SK-N-SH (cell line): ENCODE measurements around the gene REEP1. TPM values are rescaled to one million over a fixed set of nuclear protein-coding genes. Genes with fewer than 3 reads are reported as not detected.

Source experiments
- CTCF ChIA-PET: fragments of 300-600, 350-600 bp; formaldehyde crosslinking; extraction: SDS; loops from one replicate; lab custom pipeline; 2021; lab: Yijun Ruan, JAX
- POLR2A ChIA-PET: fragments of 350-600 bp; sonication (Branson Sonifier 250); formaldehyde crosslinking; extraction: SDS; loops from one replicate; lab custom pipeline; 2020; ENCODE audit warnings: antibody characterized with exemption, inconsistent platforms; lab: Yijun Ruan, JAX
- DNase-seq: peaks from one replicate; pipeline ENCODE4 v3.0.0; 2012
- H2AFZ ChIP-seq: fragments of 200-600 bp; sonication (generic); 2 replicates; pipeline ENCODE4 v1.8.1; 2016; ENCODE audit warnings: antibody characterized with exemption, mild to moderate bottlenecking, low read depth
- H3F3A ChIP-seq: fragments of 200-600 bp; sonication (generic); replicated peaks from 2 replicates; pipeline ENCODE3; 2016; ENCODE audit warnings: antibody characterized with exemption, mild to moderate bottlenecking; ENCODE audit not compliant: insufficient read depth
- H3K27ac ChIP-seq, 2 experiments: fragments of 200-500 bp in 1 of 2; fragments of 200-600 bp in 1 of 2; sonication (Bioruptor generic) in 1 of 2; sonication (generic), shearing (Covaris generic) in 1 of 2; 2 replicates each; pipeline versions ENCODE4 v1.5.1 to v1.6.1; 2014 to 2016; ENCODE audit warnings: low read depth in 2 of 2, inconsistent platforms in 1 of 2, low read length in 1 of 2, mild to moderate bottlenecking in 1 of 2, mixed read lengths in 1 of 2
- H3K27me3 ChIP-seq: fragments of 200-600 bp; sonication (generic), shearing (Covaris generic); 2 replicates; pipeline ENCODE4 v1.6.1; 2016; ENCODE audit warnings: mixed run types; ENCODE audit not compliant: insufficient read depth
- H3K36me3 ChIP-seq, 2 experiments: fragments of 200-500 bp in 1 of 2; fragments of 200-600 bp in 1 of 2; sonication (Bioruptor generic) in 1 of 2; sonication (generic) in 1 of 2; replicated peaks in 1 of 2; 2 replicates each; pipeline versions ENCODE3 to v1.5.1; 2014 to 2016; ENCODE audit warnings: low read length in 1 of 2, mild to moderate bottlenecking in 1 of 2; ENCODE audit not compliant: insufficient read depth in 2 of 2, control insufficient read depth in 1 of 2
- H3K4me1 ChIP-seq, 2 experiments: fragments of 200-500 bp in 1 of 2; fragments of 200-600 bp in 1 of 2; sonication (Bioruptor generic) in 1 of 2; sonication (generic), shearing (Covaris generic) in 1 of 2; 2 replicates each; pipeline versions ENCODE4 v1.5.1 to v1.6.1; 2014 to 2016; ENCODE audit warnings: low read depth in 1 of 2, low read length in 1 of 2, mixed run types in 1 of 2; ENCODE audit not compliant: insufficient read depth in 2 of 2, control insufficient read depth in 1 of 2
- H3K4me2 ChIP-seq: fragments of 200-600 bp; sonication (generic), shearing (Covaris generic); 2 replicates; pipeline ENCODE4 v1.6.1; 2017; ENCODE audit warnings: mixed run types
- H3K4me3 ChIP-seq, 2 experiments: fragments of 200-500 bp in 1 of 2; fragments of 200-600 bp in 1 of 2; sonication (Bioruptor generic) in 1 of 2; sonication (generic), shearing (Covaris generic) in 1 of 2; 2 replicates each; pipeline versions ENCODE4 v1.5.1 to v1.8.1; 2014 to 2016; ENCODE audit warnings: low read depth in 2 of 2, inconsistent platforms in 1 of 2, low read length in 1 of 2, mild to moderate bottlenecking in 1 of 2, mixed read lengths in 1 of 2, moderate library complexity in 1 of 2
- H3K79me2 ChIP-seq: fragments of 200-600 bp; sonication (generic); 2 replicates; pipeline ENCODE4 v1.8.1; 2017; ENCODE audit warnings: mild to moderate bottlenecking; ENCODE audit not compliant: insufficient read depth
- H3K9ac ChIP-seq: fragments of 200-600 bp; sonication (generic); 2 replicates; pipeline ENCODE4 v1.6.1; 2017; ENCODE audit warnings: mixed run types
- H3K9me2 ChIP-seq: fragments of 200-600 bp; sonication (generic); 2 replicates; pipeline ENCODE4 v1.6.1; 2017; ENCODE audit warnings: mixed run types
- H3K9me3 ChIP-seq: fragments of 200-600 bp; sonication (generic); 2 replicates; pipeline ENCODE4 v1.6.1; 2017; ENCODE audit warnings: mixed run types, mild to moderate bottlenecking, moderate library complexity
- H4K20me1 ChIP-seq: fragments of 200-600 bp; sonication (generic); 2 replicates; pipeline ENCODE4 v1.6.1; 2017; ENCODE audit warnings: mild to moderate bottlenecking, mixed run types; ENCODE audit not compliant: insufficient read depth
- CHD2 ChIP-seq: fragments of 150-350 bp; IDR thresholded peaks from 2 replicates; pipeline ENCODE4 v1.6.1; 2018; ENCODE audit warnings: low read length; ENCODE audit not compliant: partially characterized antibody
- ELF1 ChIP-seq: IDR thresholded peaks from 2 replicates; pipeline ENCODE4 v1.4.0; 2012
- EZH2phosphoT487 ChIP-seq: fragments of 200-600 bp; sonication (generic); IDR thresholded peaks from 2 replicates; pipeline ENCODE4 v1.6.1; 2017; ENCODE audit warnings: low read depth, mixed run types, mild to moderate bottlenecking, antibody characterized with exemption, moderate library complexity, borderline replicate concordance
- FOXM1 ChIP-seq: IDR thresholded peaks from 2 replicates; pipeline ENCODE4 v1.4.0; 2012; ENCODE audit warnings: low read depth, mild to moderate bottlenecking
- GABPA ChIP-seq: IDR thresholded peaks from 2 replicates; pipeline ENCODE4 v1.4.0; 2012; ENCODE audit warnings: low read depth, mild to moderate bottlenecking
- JUND ChIP-seq: IDR thresholded peaks from 2 replicates; pipeline ENCODE4 v1.4.0; 2012
- MXI1 ChIP-seq: IDR thresholded peaks from 2 replicates; pipeline ENCODE4 v1.6.1; 2012; ENCODE audit warnings: mild to moderate bottlenecking, low read depth, low read length, improper control_type of control experiment
- NFIC ChIP-seq: IDR thresholded peaks from 2 replicates; pipeline ENCODE4 v1.4.0; 2012; ENCODE audit warnings: borderline replicate concordance
- PBX3 ChIP-seq: IDR thresholded peaks from 2 replicates; pipeline ENCODE4; 2012
- RAD21 ChIP-seq: IDR thresholded peaks from 2 replicates; pipeline ENCODE4 v1.6.1; 2012; ENCODE audit warnings: mild to moderate bottlenecking, low read length
- REST ChIP-seq: IDR thresholded peaks from 2 replicates; pipeline ENCODE4 v1.6.1; 2012; ENCODE audit warnings: mild to moderate bottlenecking, low read depth, low read length, moderate library complexity
- SIN3A ChIP-seq: IDR thresholded peaks from 2 replicates; pipeline ENCODE4 v1.6.1; 2012; ENCODE audit warnings: low read depth, mild to moderate bottlenecking, low read length, moderate library complexity, borderline replicate concordance
- TAF1 ChIP-seq: IDR thresholded peaks from 2 replicates; pipeline ENCODE4 v1.6.1; 2012; ENCODE audit warnings: low read depth, mild to moderate bottlenecking, low read length, moderate library complexity, borderline replicate concordance
- TCF12 ChIP-seq: IDR thresholded peaks from 2 replicates; pipeline ENCODE4 v1.4.0; 2012
- TEAD4 ChIP-seq: IDR thresholded peaks from 2 replicates; pipeline ENCODE4 v1.4.0; 2012; ENCODE audit warnings: mild to moderate bottlenecking, borderline replicate concordance; ENCODE audit not compliant: insufficient read depth
- YY1 ChIP-seq: IDR thresholded peaks from 2 replicates; pipeline ENCODE4 v1.4.0; 2012; ENCODE audit warnings: low read depth, mild to moderate bottlenecking
- WGBS: methylation state at CpG from one replicate; pipeline ENCODE4 v1.1.6; 2017; ENCODE audit warnings: low lambda C conversion rate; 5-methylcytosine and 5-hydroxymethylcytosine counted together
- polyA plus RNA-seq, 3 experiments: library from polyadenylated mRNA; depleted of rRNA; stranded (reverse); fragments of >200 nt; gene quantifications; 2 replicates each; pipeline ENCODE4 v1.2.3, GENCODE V29; 2012

Gene REEP1
- polyA plus RNA-seq, 1 of the 3 experiments (the other 2 are of a cell fraction), result 0.13 TPM

GRCh38 chr2:86352727-86353221 is 15.3 kb upstream of the REEP1 start:
- DNase-seq, result no peak
- TF ChIP-seq TAF1, result no peak
- TF ChIP-seq, all 33 proteins: peak for 0
- H3K4me1 ChIP-seq, result no peaks in the 10 kb centered on the region
- 45% methylated on average over 3 of the region's 4 CpGs for WGBS
- H3K27me3 ChIP-seq, result no peaks in the 10 kb centered on the region
- H3K9me3 ChIP-seq, result no peaks in the 10 kb centered on the region
- H3K9ac ChIP-seq, result no peak overlapping the region
- H3K79me2 ChIP-seq, result no peaks in the 10 kb centered on the region
- POLR2A ChIA-PET, result no interaction called here
- H3K4me3 ChIP-seq, result no peak overlapping the region
- no peak overlapping the region for H2AFZ ChIP-seq
- no peaks in the 10 kb centered on the region for H3F3A ChIP-seq
- H4K20me1 ChIP-seq, result no peaks in the 10 kb centered on the region
- H3K27ac ChIP-seq, result no peak overlapping the region
- no peaks in the 10 kb centered on the region for H3K36me3 ChIP-seq
- no peaks in the 10 kb centered on the region for H3K9me2 ChIP-seq
- CTCF ChIA-PET, result interaction anchor here (1.3 kb wide), 1 partner anchor 15 kb away, joined by 3 read pairs; no protein-coding TSS in a partner anchor
- H3K4me2 ChIP-seq, result no peak overlapping the region

- no peaks in the 10 kb centered on the region for H3K9me2 ChIP-seq
- WGBS, result 48% methylated on average over 7 of the region's 8 CpGs
- no peak overlapping the region for H2AFZ ChIP-seq
- ChIA-PET POLR2A (no interaction called here), CTCF (interaction anchor here (0.6 kb wide), 1 partner anchor 9 kb away, joined by 4 read pairs; no protein-coding TSS in a partner anchor)
- H3K79me2 ChIP-seq, result no peaks in the 10 kb centered on the region
- H4K20me1 ChIP-seq, result no peaks in the 10 kb centered on the region
- no peaks in the 10 kb centered on the region for H3K36me3 ChIP-seq
- no peaks in the 10 kb centered on the region for H3K27me3 ChIP-seq
- no peak for DNase-seq
- no peaks in the 10 kb centered on the region for H3F3A ChIP-seq
- no peaks in the 10 kb centered on the region for H3K4me1 ChIP-seq
- no peak overlapping the region for H3K4me3 ChIP-seq
- H3K9ac ChIP-seq, result no peak overlapping the region
- TF ChIP-seq TEAD4 (no peak), PBX3 (no peak), JUND (no peak), EZH2phosphoT487 (no peak), GABPA (no peak), TCF12 (no peak), MXI1 (no peak), CHD2 (no peak), REST (no peak), ELF1 (no peak), FOXM1 (no peak), SIN3A (no peak), TAF1 (no peak), RAD21 (no peak), NFIC (no peak), YY1 (no peak)
- H3K9me3 ChIP-seq, result no peaks in the 10 kb centered on the region
- no peak overlapping the region for H3K27ac ChIP-seq
- H3K4me2 ChIP-seq, result no peak overlapping the region
Observed at GRCh38 chr2:86352137-86352726, 14.8 kb upstream of the REEP1 start.
